NT2/D1 (cell line): Measurements from ENCODE around the gene MYH6.

ENCODE experiments used
- SUZ12 ChIP-seq: IDR thresholded peaks from 2 replicates; pipeline ENCODE4 v1.6.1; 2011; ENCODE audit not compliant: insufficient read length, insufficient read depth; ENCODE audit errors: extremely low read depth
- YY1 ChIP-seq: IDR thresholded peaks from 2 replicates; pipeline ENCODE4 v1.6.1; 2011; ENCODE audit not compliant: insufficient read length, insufficient read depth
- ZNF274 ChIP-seq: IDR thresholded peaks from 2 replicates; pipeline ENCODE4 v1.6.1; 2011; ENCODE audit warnings: mild to moderate bottlenecking, low read depth, low read length

GRCh38 chr14:23432102-23432925 is 24.2 kb upstream of the MYH6 start:
- TF ChIP-seq YY1 (no peak), ZNF274 (no peak), SUZ12 (no peak)
